ENCODE data around the gene TMEM8B.

The TMEM8B gene, protein sequence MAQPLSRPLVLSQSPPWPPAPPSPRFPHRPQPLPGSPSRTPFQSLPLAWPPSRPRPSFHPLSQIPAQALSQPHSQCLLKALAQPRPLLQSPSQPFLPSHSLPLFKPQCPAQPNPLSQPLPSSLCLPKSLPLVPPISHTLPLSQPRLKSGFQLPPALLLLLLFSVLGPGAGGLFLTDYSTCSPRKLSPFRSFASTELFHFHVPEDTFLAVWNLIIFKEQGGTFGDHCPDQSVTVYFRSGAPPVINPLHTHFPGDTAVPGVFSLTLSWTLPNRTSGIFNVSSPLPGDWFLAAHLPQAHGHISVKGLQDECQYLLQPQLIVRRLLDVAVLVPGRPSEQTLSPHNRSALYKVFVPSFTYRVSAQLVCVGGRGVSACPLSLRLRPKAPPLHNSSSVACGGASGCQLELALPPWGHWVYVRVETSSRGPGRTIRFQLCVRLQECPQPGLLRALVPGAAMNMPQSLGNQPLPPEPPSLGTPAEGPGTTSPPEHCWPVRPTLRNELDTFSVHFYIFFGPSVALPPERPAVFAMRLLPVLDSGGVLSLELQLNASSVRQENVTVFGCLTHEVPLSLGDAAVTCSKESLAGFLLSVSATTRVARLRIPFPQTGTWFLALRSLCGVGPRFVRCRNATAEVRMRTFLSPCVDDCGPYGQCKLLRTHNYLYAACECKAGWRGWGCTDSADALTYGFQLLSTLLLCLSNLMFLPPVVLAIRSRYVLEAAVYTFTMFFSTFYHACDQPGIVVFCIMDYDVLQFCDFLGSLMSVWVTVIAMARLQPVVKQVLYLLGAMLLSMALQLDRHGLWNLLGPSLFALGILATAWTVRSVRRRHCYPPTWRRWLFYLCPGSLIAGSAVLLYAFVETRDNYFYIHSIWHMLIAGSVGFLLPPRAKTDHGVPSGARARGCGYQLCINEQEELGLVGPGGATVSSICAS

DNA sequence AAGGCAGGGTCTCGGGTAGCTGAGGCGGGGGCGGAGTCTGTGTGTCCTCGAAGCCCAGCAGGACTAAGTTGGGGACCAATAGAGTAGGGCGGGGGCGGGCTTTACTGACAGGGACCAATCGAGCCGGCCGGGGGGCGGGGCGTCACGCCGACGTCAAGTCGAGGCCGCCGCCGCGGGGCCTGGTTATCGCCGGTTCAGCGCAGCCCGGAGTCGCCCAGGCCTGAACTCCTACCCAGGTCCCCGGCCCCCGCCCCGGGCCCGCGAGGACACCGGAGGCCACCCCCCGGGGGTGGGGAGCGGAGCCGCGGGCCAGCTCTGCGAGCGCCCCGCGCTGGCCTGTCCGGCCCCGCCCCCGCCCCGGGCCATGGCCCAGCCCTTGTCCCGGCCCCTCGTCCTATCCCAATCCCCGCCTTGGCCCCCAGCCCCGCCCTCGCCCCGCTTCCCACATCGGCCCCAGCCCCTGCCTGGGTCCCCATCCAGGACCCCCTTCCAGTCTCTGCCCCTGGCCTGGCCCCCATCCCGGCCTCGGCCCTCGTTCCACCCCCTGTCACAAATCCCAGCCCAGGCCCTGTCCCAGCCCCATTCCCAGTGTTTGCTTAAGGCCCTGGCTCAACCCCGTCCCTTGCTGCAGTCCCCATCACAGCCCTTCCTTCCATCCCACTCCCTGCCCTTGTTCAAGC lies at the start of gene TMEM8B:
TSS of gene TMEM8B (plus strand) at position 145 of the 680 bp plus-strand sequence. CDS start at position 365, 220 bp downstream.
- peak; percentile 69 for DNase-seq (ENCODE audit: low read depth)
- peak within 1 kb of the TSS; percentile 61 for H3K4me3 ChIP-seq (ENCODE audit: low read depth, low read length)

DNA sequence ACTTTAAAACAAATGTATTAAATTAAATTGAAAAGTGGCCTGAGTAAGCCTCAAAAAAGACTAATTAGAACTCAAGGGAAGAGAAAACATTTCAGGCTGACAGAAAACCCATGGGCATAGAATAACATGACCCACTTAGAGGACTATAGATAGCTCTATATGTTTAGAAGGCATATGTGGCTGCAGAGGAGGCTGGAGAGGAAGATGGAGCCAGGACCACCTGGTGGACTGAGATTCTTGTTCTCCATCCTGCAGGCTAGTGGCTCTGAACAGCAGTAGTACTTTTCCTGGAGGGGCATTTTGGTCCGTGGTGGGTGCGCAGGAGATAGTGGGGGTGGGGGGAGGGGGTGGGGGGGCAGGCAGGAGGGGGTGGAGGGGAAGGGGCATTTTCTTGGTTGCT lies 48.0 kb upstream of the TMEM8B start:
- H3K4me3 ChIP-seq (ENCODE audit: low read depth, low read length) = no peak overlapping the region
- no peak for DNase-seq (ENCODE audit: low read depth)

DNA sequence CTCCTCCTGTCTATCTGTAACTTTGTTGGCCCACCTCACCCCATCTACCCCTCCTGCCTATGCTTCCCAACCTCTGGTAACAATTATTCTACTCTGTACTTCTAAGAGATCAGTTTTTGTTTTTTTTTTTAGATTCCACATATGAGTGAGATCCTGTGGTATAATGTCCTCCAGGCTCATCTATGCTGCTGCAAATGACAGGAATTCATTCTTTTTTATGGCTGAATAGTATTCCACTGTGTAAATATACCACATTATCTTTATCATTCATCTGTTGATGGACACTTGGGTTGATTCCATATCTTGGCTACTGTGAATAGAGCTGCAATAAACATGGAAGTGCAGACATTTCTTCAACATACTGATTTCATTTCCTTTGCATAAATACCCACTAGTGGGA lies 45.6 kb upstream of the TMEM8B start:
- DNase-seq (ENCODE audit: low read depth) = no peak
- no peak overlapping the region for H3K4me3 ChIP-seq (ENCODE audit: low read depth, low read length)

DNA sequence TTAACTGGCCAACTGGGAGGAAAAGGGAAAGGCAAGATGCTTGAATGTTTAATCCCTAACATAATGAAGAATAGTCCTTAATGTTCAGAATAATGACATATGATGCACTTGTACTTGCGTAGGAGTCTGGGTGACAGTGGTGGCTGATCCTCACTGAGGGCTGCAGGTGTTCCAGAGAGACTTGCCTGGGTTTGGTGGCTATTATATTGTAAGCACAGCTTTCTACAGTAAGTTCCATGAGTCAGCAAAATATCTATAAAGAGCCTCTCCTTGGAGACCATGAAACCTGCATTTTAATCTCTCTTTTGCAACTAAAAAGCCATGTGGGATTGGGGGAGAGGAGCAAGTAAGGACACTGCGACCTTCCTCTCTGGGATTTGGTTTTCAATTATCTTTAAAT lies 39.5 kb upstream of the TMEM8B start:
- DNase-seq (ENCODE audit: low read depth) = no peak
- no peak overlapping the region for H3K4me3 ChIP-seq (ENCODE audit: low read depth, low read length)

DNA sequence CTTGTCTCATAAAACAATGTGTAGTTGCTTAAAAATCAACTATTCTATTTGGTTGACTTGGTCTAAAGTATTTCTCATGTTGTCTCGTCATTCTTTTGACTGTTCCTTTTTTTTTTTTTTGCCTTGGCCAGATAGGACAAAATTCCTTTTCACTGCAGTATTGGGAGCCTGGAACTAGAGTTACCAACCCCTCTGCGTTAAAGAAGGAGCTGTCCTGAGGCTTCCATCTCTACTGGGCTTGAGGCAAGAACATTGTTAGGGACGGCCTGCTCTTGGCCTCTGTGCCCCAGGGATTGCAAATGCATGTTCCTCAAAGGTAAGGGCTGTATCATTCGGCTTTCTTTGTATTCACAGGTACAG lies 39.0 kb upstream of the TMEM8B start:
- H3K4me3 ChIP-seq (ENCODE audit: low read depth, low read length) = no peak overlapping the region
- no peak for DNase-seq (ENCODE audit: low read depth)

DNA sequence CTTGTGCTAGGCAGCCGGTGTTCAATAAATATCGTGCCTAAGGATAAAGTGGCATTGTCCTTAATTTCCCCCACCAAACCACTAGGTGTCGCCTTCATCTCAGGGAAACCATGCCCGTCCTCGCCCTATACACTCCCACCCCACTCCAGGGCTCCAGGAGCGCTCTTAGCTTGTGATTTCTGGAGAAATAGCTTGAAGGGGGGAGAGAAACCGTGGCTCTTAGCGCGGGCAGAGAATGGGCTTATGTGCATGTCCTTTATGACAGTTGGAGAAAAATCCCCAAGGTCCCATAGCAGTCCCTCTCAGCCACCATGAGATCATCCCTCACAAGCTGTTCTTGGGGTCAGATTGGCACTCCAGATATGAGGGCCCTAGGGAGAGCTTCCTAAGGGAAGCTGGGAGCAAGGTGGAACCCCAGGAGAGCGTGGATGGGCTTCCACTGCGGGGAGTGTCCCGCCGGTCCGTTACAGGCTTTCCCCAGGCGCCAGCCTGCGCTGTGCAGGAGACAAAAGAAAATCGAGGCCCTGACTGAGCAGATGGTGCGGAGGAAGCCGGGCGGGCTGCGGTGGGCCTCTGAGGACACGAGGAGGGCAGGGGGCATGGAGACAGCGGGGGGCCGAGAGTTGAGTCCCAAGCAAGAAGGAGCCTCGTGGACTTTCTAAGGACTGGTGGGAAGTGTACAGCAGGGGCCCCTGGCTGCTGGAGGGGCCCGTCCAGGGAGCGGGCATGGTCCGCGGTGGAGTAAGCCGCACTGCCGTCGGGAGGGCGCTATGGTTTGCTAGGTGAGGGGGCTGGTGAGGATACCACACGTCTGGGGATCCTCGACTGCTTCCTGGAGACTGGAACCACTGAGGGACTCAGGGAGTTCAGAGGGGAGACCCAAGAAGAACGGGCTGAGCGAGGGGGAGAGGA lies 38.4 kb upstream of the TMEM8B start:
- H3K4me3 ChIP-seq (ENCODE audit: low read depth, low read length) = peak overlapping the region; percentile 23
- peak; percentile 43 for DNase-seq (ENCODE audit: low read depth)

DNA sequence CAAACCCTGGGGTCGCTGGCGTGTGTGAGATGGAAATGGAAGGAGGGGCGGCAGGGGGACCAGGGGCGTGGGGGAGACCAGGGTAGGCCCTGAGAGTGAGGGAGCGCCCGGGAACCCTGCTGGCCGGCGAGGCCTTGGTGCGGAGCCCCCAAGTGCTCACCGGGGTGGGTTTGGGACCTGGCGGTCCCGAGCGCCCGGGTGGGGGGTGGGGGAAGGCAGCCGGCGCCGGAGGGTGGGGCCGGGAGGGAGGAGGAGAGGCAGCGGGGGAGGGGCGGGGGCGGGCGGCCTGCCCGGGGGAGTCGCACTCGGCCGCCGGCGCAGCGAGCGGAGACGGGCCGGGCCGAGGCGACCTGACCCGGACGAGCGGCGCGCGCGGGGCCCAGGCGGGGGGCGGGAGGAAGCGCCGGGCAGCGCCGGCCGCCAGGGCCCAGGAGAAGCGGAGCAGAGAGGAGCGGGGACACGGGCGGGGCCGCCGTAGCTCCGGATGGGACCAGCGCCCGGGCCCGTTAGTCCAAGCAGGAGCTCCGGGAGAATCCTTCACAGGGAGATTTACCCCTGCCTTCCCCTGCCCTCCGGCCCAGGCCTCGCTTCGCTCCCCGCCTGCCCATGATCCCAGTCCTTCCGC lies 37.6 kb upstream of the TMEM8B start, which contains the start of gene NPR2:
TSS of gene NPR2 (plus strand) at position 295 of the 625 bp plus-strand sequence. CDS start 818 bp downstream, outside the sequence.
- no peak for DNase-seq (ENCODE audit: low read depth)

DNA sequence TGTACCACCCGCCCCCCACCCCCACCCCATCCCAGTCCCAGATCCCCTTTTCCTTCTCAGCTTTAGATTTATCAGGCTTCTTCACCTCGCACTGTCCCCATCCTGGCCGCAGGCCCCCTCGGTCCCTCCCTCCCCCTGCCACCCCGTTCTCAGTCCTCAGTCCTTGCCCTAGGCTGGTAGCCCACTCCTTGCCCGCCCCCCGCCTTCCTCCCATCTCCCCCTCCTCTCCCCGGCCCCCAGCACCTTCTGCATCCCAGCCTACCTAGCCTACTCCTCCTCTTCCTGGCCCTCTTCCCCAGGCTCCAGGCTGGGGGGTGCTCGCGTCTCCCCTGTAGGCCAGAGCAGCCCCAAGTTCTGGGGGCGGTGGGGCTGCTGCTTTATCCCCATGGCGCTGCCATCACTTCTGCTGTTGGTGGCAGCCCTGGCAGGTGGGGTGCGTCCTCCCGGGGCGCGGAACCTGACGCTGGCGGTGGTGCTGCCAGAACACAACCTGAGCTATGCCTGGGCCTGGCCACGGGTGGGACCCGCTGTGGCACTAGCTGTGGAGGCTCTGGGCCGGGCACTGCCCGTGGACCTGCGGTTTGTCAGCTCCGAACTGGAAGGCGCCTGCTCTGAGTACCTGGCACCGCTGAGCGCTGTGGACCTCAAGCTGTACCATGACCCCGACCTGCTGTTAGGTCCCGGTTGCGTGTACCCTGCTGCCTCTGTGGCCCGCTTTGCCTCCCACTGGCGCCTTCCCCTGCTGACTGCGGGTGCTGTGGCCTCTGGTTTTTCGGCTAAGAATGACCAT lies 36.8 kb upstream of the TMEM8B start:
- H3K4me3 ChIP-seq (ENCODE audit: low read depth, low read length) = peak overlapping the region; percentile 55

More for the DNA sequence above, 37.6 kb upstream of the TMEM8B start, which contains the start of gene NPR2:
- H3K4me3 ChIP-seq (ENCODE audit: low read depth, low read length) = peak within 1 kb of the TSS; percentile 55

DNA sequence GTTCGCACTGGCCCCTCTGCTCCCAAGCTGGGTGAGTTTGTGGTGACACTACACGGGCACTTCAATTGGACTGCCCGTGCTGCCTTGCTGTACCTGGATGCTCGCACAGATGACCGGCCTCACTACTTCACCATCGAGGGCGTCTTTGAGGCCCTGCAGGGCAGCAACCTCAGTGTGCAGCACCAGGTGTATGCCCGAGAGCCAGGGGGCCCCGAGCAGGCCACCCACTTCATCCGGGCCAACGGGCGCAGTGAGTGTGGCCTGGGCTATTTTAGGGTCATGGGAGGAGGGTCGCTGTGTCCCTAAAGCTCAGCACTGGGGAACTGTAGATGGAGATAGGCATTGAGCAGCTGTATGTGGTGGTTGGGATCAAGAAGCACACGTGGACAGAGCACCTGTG lies 36.2 kb upstream of the TMEM8B start:
- no peak for DNase-seq (ENCODE audit: low read depth)
- peak overlapping the region; percentile 55 for H3K4me3 ChIP-seq (ENCODE audit: low read depth, low read length)

More for the DNA sequence above, 36.8 kb upstream of the TMEM8B start:
- no peak for DNase-seq (ENCODE audit: low read depth)

DNA sequence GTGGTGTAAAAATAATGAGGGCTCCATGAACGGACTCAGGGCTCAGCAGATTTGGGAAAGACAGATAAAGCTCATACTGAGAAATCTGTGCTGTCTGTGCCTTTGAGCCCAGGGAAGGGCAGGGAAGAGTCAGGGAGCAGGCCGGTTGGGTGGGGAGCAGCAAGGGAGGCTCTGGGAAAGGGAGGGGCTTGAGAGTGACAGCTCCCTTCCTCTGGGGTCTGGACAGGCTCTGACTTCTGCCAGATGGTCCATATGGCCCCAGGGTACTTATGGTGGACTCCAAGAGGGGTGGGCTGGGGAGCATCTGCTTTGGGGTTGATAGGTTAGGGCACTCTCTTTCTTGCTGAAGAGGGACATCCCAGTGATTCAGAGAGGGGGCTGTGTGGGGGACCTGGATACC lies 35.6 kb upstream of the TMEM8B start:
- no peak for DNase-seq (ENCODE audit: low read depth)
- H3K4me3 ChIP-seq (ENCODE audit: low read depth, low read length) = peak overlapping the region; percentile 55

DNA sequence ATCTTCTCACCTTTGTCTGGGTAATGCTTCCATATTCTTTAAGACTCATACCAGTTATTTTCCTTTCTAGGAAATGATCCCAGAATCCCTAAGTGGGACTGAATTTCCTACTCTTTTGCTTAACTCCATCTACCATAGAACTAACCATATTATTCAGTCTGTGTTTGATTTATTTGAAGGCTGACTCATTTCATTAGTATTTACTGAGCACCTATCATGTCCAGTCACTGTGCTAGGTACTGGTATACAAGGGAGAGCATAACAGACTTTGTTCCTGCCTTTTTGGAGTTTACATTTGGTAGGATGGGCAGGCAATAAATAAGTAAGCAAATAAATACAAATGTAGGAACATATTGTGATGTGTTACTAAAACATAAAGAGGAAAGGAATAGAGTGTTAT lies 33.3 kb upstream of the TMEM8B start:
- no peak for DNase-seq (ENCODE audit: low read depth)
- H3K4me3 ChIP-seq (ENCODE audit: low read depth, low read length) = no peak overlapping the region

DNA sequence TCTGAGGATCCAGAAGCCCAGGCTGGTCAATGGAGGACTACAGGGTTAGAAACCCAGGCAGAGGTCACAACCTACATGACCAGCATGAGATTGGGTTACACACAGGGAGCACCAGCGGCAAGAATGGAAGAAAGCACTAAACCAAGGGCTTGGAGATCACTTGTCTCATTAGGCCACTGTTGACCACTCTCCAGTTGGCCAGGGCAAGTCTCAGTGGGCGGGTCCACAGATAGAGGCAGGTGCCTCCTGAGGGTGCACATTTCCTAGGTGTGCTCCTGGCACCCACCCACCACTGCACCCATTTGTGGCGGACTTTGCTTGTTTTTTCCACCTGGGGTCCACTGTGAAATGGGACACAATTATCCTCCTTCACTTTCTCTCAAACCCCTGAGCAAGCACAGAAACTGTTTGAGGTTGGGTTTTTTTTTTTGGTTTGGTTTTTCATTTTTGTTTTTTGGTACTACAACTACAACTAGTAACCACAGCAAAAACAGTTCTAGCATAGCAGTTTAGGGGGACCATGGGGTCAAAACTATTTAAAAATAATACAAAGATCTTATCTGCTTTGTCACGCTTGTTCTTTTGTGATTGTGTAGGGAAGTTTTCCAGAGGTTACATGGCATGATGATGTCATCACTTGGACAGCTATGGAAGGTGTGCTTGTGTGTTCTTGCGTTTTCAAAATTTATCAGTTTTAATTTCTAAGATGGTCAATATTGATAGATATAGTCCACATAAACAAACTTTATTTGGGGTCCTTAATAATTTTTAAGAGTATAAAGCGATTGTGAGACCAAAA lies 31.5 kb upstream of the TMEM8B start:
- no peak for DNase-seq (ENCODE audit: low read depth)
- no peak overlapping the region for H3K4me3 ChIP-seq (ENCODE audit: low read depth, low read length)

DNA sequence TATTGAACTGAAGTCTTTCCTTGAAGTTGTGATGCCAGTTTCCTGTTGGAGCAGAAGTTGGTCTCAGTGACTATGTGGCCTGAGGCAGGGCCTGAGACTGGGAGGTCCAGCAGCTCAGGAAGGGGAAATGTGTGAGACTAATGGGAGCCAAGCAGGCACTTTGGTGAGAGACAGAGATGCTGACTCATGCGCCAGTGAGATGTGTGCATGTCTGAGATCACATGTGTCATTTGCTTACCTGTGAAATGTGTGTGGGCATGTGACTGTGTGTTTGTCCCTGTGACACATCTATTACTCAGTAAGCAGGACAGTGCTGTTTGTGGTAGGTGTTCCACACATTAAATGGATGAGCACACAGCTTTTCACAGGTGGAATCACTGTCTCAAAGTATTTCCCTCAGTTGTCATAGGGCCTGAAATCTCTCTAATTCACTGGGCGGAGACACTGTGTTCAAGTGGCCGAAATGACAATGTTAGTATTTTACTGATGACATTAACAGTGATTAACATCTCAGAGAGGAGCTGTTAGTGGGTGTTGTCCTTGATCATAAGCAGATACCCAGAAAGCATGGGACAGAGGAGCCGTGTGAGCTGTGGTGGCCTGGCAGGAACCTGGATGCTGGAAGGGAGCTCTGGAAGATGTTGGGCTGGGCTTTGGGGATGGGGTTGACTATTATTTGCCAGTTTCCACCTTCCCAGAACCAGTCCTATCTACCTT lies 30.2 kb upstream of the TMEM8B start:
- DNase-seq (ENCODE audit: low read depth) = no peak
- no peak overlapping the region for H3K4me3 ChIP-seq (ENCODE audit: low read depth, low read length)

DNA sequence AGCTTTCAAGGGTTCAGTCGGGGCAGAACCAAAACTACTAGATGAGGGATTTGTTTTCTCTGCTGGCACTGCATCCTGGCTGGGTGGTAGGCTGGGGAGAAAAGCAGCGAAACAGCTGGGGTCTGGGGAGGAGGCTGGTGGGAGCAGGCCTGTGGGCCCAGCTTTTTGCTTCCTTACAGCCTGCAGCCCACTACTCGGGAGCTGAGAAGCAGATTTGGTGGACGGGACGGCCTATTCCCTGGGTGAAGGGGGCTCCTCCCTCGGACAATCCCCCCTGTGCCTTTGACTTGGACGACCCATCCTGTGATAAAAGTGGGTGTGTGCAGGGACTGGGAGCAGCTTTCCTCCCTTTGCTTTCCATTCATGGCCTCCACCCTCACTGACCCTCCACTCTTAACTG lies 28.5 kb upstream of the TMEM8B start:
- no peak for DNase-seq (ENCODE audit: low read depth)
- H3K4me3 ChIP-seq (ENCODE audit: low read depth, low read length) = no peak overlapping the region

DNA sequence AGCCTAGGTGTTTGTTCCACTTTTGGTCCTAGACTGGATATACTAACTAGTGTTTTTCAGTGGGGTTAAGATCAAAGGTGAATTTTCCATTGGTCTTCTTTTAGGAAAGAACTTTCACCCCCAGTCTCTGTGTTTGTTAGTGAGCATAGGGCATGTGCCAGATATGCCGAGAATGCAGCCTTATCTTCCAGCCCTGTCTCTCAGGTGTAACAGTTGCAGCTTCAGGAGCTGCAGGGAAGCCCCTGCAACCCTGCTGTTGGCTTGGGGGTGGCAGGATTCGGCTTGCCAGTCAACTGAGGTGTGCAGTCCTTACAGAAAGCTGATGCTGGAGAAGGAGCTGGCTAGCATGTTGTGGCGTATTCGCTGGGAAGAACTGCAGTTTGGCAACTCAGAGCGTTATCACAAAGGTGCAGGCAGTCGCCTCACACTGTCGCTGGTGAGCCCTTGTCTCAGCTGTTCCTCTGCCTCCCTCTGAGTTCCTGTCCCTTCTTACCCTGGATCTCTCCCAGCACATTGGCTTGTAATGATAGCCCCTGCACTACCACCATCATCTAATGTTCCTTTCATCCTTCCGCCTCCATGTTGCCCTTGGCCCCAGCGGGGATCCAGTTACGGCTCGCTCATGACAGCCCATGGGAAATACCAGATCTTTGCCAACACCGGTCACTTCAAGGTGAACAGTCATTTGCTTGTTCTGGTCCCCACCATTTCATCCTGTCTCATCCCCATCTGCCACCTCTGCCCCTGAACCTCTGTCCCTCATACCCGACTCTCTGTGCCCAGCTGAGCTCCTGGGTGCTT lies 27.5 kb upstream of the TMEM8B start:
- no peak for DNase-seq (ENCODE audit: low read depth)
- no peak overlapping the region for H3K4me3 ChIP-seq (ENCODE audit: low read depth, low read length)

Data from skeletal muscle cell (primary cell).